ENCODE measurements around the gene KRTAP10-11.

Gene KRTAP10-11

DNA sequence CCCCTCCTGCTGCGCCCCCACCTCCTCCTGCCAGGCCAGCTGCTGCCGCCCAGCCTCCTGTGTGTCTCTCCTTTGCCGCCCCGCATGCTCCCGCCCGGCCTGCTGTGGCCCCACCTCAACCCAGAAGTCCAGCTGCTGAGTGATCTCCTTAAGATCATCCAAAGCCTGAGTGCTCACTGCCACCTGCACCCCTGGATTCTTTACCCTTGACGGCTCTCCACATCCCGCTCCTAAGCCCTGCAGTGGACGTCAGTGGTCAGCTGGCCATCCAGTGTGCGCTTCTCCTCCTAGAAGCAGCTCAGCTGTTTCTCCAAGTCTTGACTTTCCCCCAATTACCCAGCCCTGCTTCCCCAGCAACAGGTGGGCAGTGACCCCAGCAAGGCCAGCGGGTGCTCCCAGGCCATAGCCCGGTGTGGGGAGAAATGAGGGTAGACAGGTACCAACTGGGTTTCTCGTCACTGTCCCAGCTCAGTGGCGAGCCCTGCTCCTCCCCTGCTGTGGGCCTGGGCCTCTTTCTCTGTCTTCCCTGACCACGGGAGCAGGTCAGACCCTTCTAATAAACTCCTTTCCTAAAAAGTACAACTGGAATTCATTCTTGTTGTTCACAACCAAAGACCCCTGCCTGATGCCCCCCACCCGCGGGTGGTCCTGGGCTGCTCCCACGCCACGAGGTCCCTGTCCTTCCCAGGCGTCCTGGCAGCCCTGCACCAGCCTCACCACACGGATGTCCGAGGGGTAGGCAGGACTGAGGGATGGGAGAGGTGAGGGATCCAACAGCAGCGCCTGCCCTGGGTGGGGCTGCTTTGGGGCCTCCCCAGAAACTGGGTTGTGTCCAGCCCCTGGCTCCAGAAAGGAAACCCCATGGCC, 44.4 kb upstream of the KRTAP10-11 start:
- Histone ChIP-seq H3K36me3 (replicated peaks; ENCODE audit: insufficient read depth, low read length) (no peaks in the 10 kb centered on the region), H3K9me3 (replicated peaks; ENCODE audit: insufficient read depth, low read length) (no peaks in the 10 kb centered on the region), H3K4me1 (ENCODE audit: low read length) (no peaks in the 10 kb centered on the region), H2AFZ (ENCODE audit: low read length) (no peak overlapping the region), H3K27ac (ENCODE audit: low read length) (no peak overlapping the region), H3K27me3 (replicated peaks; ENCODE audit: insufficient read depth, low read length) (peaks cover 85% of the 10 kb centered on the region), H3F3A (ENCODE audit: insufficient read depth, low read length) (no peaks in the 10 kb centered on the region), H3K79me2 (ENCODE audit: low read length) (no peaks in the 10 kb centered on the region), H4K20me1 (ENCODE audit: insufficient read depth, low read length) (no peaks in the 10 kb centered on the region), H3K4me2 (ENCODE audit: low read depth, low read length) (no peak overlapping the region), H3K9me2 (replicated peaks; ENCODE audit: insufficient read depth, low read length) (no peaks in the 10 kb centered on the region), H3K9ac (ENCODE audit: low read length) (no peak overlapping the region), H3K4me3 (ENCODE audit: low read length) (no peak overlapping the region)
- no peak for DNase-seq
- TF ChIP-seq, protein P1, sequence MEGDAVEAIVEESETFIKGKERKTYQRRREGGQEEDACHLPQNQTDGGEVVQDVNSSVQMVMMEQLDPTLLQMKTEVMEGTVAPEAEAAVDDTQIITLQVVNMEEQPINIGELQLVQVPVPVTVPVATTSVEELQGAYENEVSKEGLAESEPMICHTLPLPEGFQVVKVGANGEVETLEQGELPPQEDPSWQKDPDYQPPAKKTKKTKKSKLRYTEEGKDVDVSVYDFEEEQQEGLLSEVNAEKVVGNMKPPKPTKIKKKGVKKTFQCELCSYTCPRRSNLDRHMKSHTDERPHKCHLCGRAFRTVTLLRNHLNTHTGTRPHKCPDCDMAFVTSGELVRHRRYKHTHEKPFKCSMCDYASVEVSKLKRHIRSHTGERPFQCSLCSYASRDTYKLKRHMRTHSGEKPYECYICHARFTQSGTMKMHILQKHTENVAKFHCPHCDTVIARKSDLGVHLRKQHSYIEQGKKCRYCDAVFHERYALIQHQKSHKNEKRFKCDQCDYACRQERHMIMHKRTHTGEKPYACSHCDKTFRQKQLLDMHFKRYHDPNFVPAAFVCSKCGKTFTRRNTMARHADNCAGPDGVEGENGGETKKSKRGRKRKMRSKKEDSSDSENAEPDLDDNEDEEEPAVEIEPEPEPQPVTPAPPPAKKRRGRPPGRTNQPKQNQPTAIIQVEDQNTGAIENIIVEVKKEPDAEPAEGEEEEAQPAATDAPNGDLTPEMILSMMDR (IDR thresholded peaks at IDR 0.05; ENCODE audit: low read length) = no peak
- TF ChIP-seq EZH2phosphoT487 (IDR thresholded peaks at IDR 0.05; ENCODE audit: low read length) = no peak
- no peak for TF ChIP-seq EZH2 (optimal IDR thresholded peaks at IDR 0.05; ENCODE audit: low read depth, low read length)

DNA sequence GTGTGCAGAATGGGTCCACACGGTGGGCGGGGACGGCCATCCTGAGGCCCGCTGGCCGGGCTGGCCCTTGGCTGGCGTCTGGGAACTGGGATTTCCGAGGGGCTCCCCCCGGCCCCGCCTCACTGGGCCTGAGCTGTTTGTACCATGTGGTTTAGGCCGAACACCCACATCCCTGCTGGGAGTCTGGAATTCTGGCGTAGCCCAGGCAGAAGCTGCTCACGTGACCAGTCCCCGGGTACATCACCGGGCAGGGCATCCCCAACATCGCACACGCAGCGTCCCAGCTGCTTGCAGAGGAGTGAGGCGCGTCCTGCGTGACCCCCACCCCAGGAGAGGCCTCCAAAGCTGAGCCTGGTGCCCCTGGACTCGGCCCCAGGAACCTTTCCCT, 43.8 kb upstream of the KRTAP10-11 start:
- Histone ChIP-seq H3K27ac (ENCODE audit: low read length) (no peak overlapping the region), H3K4me3 (ENCODE audit: low read length) (no peak overlapping the region), H3K9me3 (replicated peaks; ENCODE audit: insufficient read depth, low read length) (no peaks in the 10 kb centered on the region), H3K4me1 (ENCODE audit: low read length) (no peaks in the 10 kb centered on the region), H3K27me3 (replicated peaks; ENCODE audit: insufficient read depth, low read length) (peaks cover 85% of the 10 kb centered on the region), H3F3A (ENCODE audit: insufficient read depth, low read length) (no peaks in the 10 kb centered on the region), H3K9ac (ENCODE audit: low read length) (no peak overlapping the region), H4K20me1 (ENCODE audit: insufficient read depth, low read length) (no peaks in the 10 kb centered on the region), H3K9me2 (replicated peaks; ENCODE audit: insufficient read depth, low read length) (no peaks in the 10 kb centered on the region), H3K4me2 (ENCODE audit: low read depth, low read length) (no peak overlapping the region), H2AFZ (ENCODE audit: low read length) (no peak overlapping the region), H3K79me2 (ENCODE audit: low read length) (no peaks in the 10 kb centered on the region), H3K36me3 (replicated peaks; ENCODE audit: insufficient read depth, low read length) (no peaks in the 10 kb centered on the region)
- no peak for TF ChIP-seq EZH2 (optimal IDR thresholded peaks at IDR 0.05; ENCODE audit: low read depth, low read length)
- no peak for TF ChIP-seq EZH2phosphoT487 (IDR thresholded peaks at IDR 0.05; ENCODE audit: low read length)
- TF ChIP-seq, protein P1 (IDR thresholded peaks at IDR 0.05; ENCODE audit: low read length) = no peak
- DNase-seq = no peak

DNA sequence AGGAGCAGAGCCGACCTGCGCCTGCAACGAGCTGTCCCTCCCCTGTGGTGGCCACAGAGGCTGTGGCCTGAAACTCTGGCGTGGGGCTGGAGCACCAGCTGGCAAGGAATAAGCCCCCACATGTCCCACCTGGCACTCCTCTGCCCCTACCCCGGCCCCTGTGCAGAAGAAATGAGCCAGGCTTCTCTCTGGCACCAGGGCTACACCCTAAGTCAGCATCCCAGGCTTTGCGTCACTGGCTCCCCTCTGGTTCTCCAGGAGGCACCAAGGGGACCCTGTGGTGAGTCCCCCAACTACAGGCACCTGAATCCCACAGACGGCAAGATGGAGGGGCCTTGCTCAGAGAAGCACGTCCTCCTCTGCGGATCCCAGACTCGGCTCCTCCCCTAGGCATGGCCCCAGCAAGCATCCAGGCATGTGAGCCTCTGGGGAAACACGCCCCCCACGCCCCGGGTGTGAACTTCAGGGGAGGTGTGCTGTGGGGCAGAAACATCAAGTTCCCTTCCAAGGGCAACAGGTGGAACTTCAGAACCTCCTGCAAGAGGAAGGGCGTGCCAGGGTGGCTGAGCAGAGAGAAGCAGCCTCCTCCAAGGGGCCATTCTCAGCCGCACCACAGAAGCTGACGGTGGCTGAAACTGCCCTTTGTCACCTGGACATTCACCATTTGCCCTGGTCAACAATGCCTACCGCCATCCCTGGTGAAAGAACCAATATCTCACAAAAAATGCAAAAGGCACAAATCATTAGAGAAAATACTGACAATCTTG, 42.9 kb upstream of the KRTAP10-11 start:
- Histone ChIP-seq H3F3A (ENCODE audit: insufficient read depth, low read length) (no peaks in the 10 kb centered on the region), H3K27me3 (replicated peaks; ENCODE audit: insufficient read depth, low read length) (peaks cover 85% of the 10 kb centered on the region), H4K20me1 (ENCODE audit: insufficient read depth, low read length) (no peaks in the 10 kb centered on the region), H3K9me3 (replicated peaks; ENCODE audit: insufficient read depth, low read length) (no peaks in the 10 kb centered on the region), H3K4me3 (ENCODE audit: low read length) (no peak overlapping the region), H3K4me1 (ENCODE audit: low read length) (no peaks in the 10 kb centered on the region), H3K9ac (ENCODE audit: low read length) (no peak overlapping the region), H3K36me3 (replicated peaks; ENCODE audit: insufficient read depth, low read length) (no peaks in the 10 kb centered on the region), H3K4me2 (ENCODE audit: low read depth, low read length) (no peak overlapping the region), H3K9me2 (replicated peaks; ENCODE audit: insufficient read depth, low read length) (no peaks in the 10 kb centered on the region), H2AFZ (ENCODE audit: low read length) (no peak overlapping the region), H3K79me2 (ENCODE audit: low read length) (no peaks in the 10 kb centered on the region), H3K27ac (ENCODE audit: low read length) (no peak overlapping the region)
- no peak for DNase-seq
- TF ChIP-seq EZH2phosphoT487 (IDR thresholded peaks at IDR 0.05; ENCODE audit: low read length) (no peak), EZH2 (optimal IDR thresholded peaks at IDR 0.05; ENCODE audit: low read depth, low read length) (no peak)
- TF ChIP-seq, protein P1 (IDR thresholded peaks at IDR 0.05; ENCODE audit: low read length) = no peak

Measured in MM.1S (cell line).